LNCaP clone FGC (cell line): ENCODE measurements around the gene RSRP1.

Experiments
- DNase-seq: peaks from one replicate; pipeline ENCODE4 v3.0.0-alpha.2; 2011; ENCODE audit warnings: low read depth
- H3K4me3 ChIP-seq: 2 replicates; pipeline ENCODE4 v1.5.1; 2011; ENCODE audit warnings: mild to moderate bottlenecking, low read depth, low read length, control low read depth
- TF ChIP-seq, protein P1 (sequence below): IDR thresholded peaks from 2 replicates; pipeline ENCODE4 v1.5.1; 2012; ENCODE audit warnings: mild to moderate bottlenecking; ENCODE audit not compliant: control insufficient read depth, insufficient read depth; ENCODE audit errors: extremely low read depth

The RSRP1 gene

DNA sequence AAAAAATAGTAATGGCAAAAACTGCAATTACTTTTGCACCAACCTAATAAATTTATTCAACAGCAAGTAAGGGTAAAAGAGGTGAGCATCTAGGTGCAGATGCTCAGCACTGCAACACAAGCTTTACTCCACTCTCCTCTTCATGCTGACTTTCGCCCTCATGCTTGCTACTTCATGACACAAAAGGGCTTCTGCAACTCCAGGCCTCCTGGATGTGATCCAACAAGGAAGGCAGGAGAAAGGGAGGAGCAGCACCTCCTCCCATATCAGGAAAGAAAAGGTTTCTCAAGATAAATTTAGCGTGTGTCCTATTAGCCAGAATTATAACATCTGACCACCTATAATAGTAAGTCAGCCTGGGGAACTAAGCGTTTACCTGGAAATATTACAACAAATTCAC, 26.6 kb downstream of the RSRP1 start:
- TF ChIP-seq, protein P1, sequence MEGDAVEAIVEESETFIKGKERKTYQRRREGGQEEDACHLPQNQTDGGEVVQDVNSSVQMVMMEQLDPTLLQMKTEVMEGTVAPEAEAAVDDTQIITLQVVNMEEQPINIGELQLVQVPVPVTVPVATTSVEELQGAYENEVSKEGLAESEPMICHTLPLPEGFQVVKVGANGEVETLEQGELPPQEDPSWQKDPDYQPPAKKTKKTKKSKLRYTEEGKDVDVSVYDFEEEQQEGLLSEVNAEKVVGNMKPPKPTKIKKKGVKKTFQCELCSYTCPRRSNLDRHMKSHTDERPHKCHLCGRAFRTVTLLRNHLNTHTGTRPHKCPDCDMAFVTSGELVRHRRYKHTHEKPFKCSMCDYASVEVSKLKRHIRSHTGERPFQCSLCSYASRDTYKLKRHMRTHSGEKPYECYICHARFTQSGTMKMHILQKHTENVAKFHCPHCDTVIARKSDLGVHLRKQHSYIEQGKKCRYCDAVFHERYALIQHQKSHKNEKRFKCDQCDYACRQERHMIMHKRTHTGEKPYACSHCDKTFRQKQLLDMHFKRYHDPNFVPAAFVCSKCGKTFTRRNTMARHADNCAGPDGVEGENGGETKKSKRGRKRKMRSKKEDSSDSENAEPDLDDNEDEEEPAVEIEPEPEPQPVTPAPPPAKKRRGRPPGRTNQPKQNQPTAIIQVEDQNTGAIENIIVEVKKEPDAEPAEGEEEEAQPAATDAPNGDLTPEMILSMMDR: no peak
- no peak for DNase-seq
- no peak overlapping the region for H3K4me3 ChIP-seq

DNA sequence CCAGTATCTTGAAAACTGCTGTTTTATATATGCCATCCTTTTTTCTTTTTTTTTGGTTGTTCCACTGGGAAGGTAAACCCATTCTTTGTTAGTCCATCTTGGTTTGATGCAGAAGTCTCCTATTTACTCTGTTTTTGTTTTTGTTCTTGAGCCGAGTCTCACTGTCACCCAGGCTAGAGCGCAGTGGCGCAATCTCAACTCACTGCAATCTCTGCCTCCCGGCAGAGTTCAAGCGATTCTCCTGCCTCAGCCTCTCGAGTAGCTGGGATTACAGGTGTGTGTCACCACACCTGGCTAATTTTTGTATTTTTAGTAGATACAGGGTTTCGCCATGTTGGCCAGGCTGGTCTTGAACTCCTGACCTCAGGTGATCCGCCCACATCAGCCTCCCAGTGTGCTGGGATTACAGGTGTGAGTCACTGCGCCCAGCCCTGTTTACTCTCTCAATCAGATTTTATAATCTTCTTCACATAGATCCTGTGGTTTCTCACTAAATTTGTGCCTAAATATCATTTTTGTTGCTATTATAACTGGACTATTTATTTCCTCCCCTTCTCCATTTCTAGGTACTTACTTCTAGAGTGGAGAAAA, 27.5 kb downstream of the RSRP1 start:
- TF ChIP-seq, protein P1: no peak
- DNase-seq: no peak
- no peak overlapping the region for H3K4me3 ChIP-seq

- TF ChIP-seq, protein P1: no peak
- no peak for DNase-seq
- H3K4me3 ChIP-seq: no peak overlapping the region
Observed at GRCh38 chr1:25217598-25218232, 29.5 kb downstream of the RSRP1 start.

DNA sequence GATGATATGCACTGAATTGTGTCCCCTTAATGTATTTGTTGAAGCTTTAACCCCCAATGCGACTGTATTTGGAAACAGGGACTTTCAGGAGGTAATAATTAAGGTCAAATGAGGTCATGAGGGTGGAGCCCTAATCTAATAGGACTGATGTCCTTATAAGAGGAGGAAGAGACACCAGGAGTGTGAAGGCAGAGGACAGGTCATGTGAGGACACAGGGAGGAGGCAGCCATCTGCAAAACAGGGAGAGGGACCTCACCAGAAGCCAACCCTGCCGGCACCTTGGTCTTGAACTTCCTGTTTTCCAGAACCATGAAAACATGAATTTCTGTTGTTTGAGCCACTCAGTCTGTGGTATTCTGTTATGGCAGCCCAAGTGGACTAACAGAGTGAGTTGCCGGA, 30.2 kb downstream of the RSRP1 start:
- H3K4me3 ChIP-seq: no peak overlapping the region
- TF ChIP-seq, protein P1: no peak
- no peak for DNase-seq

DNA sequence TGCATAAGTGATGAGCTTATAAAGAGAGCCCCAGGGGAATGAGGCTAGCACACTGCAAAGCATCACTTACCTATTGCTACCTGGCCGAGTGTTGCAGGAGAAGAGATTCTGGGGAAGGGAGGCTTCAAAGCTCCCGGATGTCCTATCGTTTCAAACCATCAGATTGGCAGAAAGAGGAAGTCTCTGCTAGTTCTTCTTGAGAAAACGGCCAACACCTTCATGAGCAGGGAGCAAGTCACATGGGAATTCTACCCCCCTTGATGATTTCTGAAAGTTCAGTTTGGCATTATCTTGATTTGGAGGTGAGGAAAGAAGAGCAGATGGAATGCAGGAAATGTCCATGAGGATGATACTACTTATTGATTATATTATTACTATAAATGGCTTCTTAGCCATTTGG, 31.1 kb downstream of the RSRP1 start:
- TF ChIP-seq, protein P1: no peak
- no peak overlapping the region for H3K4me3 ChIP-seq
- no peak for DNase-seq

DNA sequence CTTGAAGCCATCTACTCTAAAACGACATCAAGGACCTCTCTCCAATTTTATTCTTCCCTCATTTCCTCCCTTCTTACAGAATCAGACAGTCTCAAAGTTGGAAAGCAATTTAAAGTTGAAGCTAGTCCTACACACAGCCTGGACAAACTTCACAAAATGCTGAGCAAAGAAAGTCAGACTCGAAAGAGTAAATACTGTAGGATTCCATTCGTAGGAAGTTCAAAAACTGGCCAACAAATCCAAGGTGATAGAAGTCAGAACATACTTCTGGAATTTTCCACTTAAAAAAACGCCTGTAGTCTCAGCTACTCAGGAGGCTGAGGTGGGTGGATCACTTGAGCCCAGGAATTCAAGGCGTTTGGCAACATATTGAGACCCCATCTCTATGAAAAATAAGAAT, 34.5 kb downstream of the RSRP1 start:
- TF ChIP-seq, protein P1: no peak
- DNase-seq: no peak

GRCh38 chr1:25210728-25211127, 36.5 kb downstream of the RSRP1 start:
- TF ChIP-seq, protein P1: no peak
- H3K4me3 ChIP-seq: no peak overlapping the region
- no peak for DNase-seq

More for the DNA sequence above, 34.5 kb downstream of the RSRP1 start:
- H3K4me3 ChIP-seq: no peak overlapping the region
